Measurements from ENCODE around the gene FOCAD.
"Not testable (repeated sequence)": the region's sequence is repeated elsewhere in the genome, so short reads cannot be mapped to it uniquely, and the experiment has no call there.

Gene FOCAD

GRCh38 chr9:20974191-20974938 is 290.3 kb downstream of the FOCAD start:
- not testable (repeated sequence) for DNase-seq

GRCh38 chr9:20978249-20978648 is 294.2 kb downstream of the FOCAD start:
- no peak for DNase-seq

GRCh38 chr9:20980832-20981455 is 296.9 kb downstream of the FOCAD start:
- DNase-seq: no peak

- no peak for DNase-seq
Measured at GRCh38 chr9:20981486-20981885, 297.4 kb downstream of the FOCAD start.

- no peak for DNase-seq
Measured at GRCh38 chr9:20984506-20984905, 300.4 kb downstream of the FOCAD start.

- no peak for DNase-seq
Measured at GRCh38 chr9:20985851-20986600, 302.0 kb downstream of the FOCAD start.

- no peak for DNase-seq
Measured at GRCh38 chr9:20987521-20987920, 303.5 kb downstream of the FOCAD start.

GRCh38 chr9:20988061-20988460 is 304.0 kb downstream of the FOCAD start:
- DNase-seq: no peak

GRCh38 chr9:20988671-20989315 is 304.7 kb downstream of the FOCAD start:
- no peak for DNase-seq

GRCh38 chr9:20989923-20990341 is 305.9 kb downstream of the FOCAD start:
- no peak for DNase-seq

- DNase-seq: no peak
Measured at GRCh38 chr9:20990867-20991266, 306.8 kb downstream of the FOCAD start.

GRCh38 chr9:20994486-20994885 is 310.4 kb downstream of the FOCAD start:
- no peak for DNase-seq

GRCh38 chr9:20995616-20996015 is 311.6 kb downstream of the FOCAD start:
- DNase-seq: no peak

- DNase-seq: no peak
Measured at GRCh38 chr9:20996809-20997208, 312.8 kb downstream of the FOCAD start.

- no peak for DNase-seq
Measured at GRCh38 chr9:20997503-20998076, 313.5 kb downstream of the FOCAD start.

- DNase-seq: no peak
Measured at GRCh38 chr9:21001581-21001980, 317.5 kb downstream of the FOCAD start.

GRCh38 chr9:21002040-21002439 is 318.0 kb downstream of the FOCAD start:
- DNase-seq: no peak

- DNase-seq: no peak
Measured at GRCh38 chr9:21015129-21015815, 331.2 kb downstream of the FOCAD start.

- DNase-seq: no peak
Measured at GRCh38 chr9:21015995-21016394, 331.9 kb downstream of the FOCAD start.

GRCh38 chr9:21016701-21017491 is 332.8 kb downstream of the FOCAD start:
- no peak for DNase-seq

GRCh38 chr9:21018177-21018576 is 334.1 kb downstream of the FOCAD start:
- no peak for DNase-seq

- DNase-seq: no peak
Measured at GRCh38 chr9:21023861-21024260, 339.8 kb downstream of the FOCAD start.
